ENCODE measurements around the gene POU4F1.

DNA sequence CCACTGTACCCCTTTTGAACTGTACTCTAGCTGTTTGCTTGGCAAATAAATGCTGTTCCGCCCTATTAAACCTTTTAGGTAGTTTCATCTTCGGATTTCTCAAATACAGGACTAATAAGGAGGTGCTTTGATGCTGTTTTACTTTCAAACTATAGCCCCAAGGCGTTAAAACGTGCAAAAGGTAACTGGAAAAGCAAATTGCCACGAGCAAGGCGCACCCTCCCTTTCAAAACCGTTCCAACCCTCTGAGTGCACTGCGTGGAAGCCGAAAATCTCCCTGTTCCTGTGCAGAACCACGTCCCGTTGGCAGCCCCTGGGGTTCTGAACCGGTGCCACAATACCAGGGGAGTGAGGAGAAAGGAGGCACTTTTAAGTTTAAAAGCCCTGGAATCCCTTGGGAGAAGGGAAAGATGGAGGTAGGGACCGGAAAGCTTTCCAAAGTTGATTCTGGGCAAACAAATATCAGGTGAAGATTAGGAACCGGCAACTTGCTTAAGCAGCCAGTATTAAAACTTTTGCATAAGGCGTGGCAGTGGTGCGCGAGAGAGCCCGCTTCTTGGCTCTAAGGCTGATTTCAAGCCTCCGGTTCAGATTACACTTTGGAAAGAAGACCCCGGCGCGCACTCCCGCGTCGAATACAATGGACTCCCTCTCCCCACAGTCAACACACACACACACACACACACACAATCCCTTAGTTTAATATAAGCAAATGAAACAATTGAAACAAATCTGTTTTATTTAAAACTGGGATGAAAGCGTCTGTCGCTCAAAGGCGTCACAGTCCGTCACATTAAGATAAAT is 9.5 kb downstream of the POU4F1 start:
- TF ChIP-seq TAF1 (IDR thresholded peaks at IDR 0.05; ENCODE audit: borderline replicate concordance, insufficient read depth, low read length) (no peak), POLR2AphosphoS5 (IDR thresholded peaks at IDR 0.05; ENCODE audit: low read depth, low read length) (no peak), SIN3A (IDR thresholded peaks at IDR 0.05; ENCODE audit: borderline replicate concordance, insufficient read depth, low read length) (no peak), FOXP2 (optimal IDR thresholded peaks at IDR 0.05; ENCODE audit: borderline replicate concordance, extremely low read depth, extremely low read length, insufficient read depth) (no peak)
- TF ChIP-seq, protein P1, sequence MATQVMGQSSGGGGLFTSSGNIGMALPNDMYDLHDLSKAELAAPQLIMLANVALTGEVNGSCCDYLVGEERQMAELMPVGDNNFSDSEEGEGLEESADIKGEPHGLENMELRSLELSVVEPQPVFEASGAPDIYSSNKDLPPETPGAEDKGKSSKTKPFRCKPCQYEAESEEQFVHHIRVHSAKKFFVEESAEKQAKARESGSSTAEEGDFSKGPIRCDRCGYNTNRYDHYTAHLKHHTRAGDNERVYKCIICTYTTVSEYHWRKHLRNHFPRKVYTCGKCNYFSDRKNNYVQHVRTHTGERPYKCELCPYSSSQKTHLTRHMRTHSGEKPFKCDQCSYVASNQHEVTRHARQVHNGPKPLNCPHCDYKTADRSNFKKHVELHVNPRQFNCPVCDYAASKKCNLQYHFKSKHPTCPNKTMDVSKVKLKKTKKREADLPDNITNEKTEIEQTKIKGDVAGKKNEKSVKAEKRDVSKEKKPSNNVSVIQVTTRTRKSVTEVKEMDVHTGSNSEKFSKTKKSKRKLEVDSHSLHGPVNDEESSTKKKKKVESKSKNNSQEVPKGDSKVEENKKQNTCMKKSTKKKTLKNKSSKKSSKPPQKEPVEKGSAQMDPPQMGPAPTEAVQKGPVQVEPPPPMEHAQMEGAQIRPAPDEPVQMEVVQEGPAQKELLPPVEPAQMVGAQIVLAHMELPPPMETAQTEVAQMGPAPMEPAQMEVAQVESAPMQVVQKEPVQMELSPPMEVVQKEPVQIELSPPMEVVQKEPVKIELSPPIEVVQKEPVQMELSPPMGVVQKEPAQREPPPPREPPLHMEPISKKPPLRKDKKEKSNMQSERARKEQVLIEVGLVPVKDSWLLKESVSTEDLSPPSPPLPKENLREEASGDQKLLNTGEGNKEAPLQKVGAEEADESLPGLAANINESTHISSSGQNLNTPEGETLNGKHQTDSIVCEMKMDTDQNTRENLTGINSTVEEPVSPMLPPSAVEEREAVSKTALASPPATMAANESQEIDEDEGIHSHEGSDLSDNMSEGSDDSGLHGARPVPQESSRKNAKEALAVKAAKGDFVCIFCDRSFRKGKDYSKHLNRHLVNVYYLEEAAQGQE (IDR thresholded peaks at IDR 0.05; ENCODE audit: insufficient read depth in 1 of 2, low read depth in 2 of 2, low read length in 2 of 2): no peak
